Activated T-helper 2 cell treated with anti-CD3 and anti-CD28 coated beads, Interferon-gamma antibody, Interleukin-2, Interleukin-4, amounts not matched to agents 10 μg/mL and 5 μg/mL and 100 μg/mL, durations not matched to agents 14 hours and 24 hours and 36 hours (primary cell): ENCODE data around the gene HILPDA. TPM values are rescaled to one million over a fixed set of nuclear protein-coding genes. Genes with fewer than 3 reads are reported as not detected.
"Not testable (repeated sequence)": the region's sequence is repeated elsewhere in the genome, so short reads cannot be mapped to it uniquely, and the experiment has no call there.

Source experiments
- DNase-seq: peaks from one replicate; pipeline ENCODE4 v3.0.0; 2021; ENCODE audit warnings: low spot score
- H3K27ac Mint-ChIP-seq: one replicate; pipeline ENCODE4 v1.8.0; 2021; ENCODE audit warnings: mixed read lengths
- H3K27me3 Mint-ChIP-seq: one replicate; pipeline ENCODE4 v1.8.0; 2021; ENCODE audit warnings: low read depth, mixed read lengths
- H3K36me3 Mint-ChIP-seq: one replicate; pipeline ENCODE4 v1.8.0; 2021; ENCODE audit warnings: low read depth, mixed read lengths
- H3K4me1 Mint-ChIP-seq: one replicate; pipeline ENCODE4 v1.8.0; 2021; ENCODE audit warnings: low read depth, mixed read lengths
- H3K4me3 Mint-ChIP-seq: one replicate; pipeline ENCODE4 v1.8.0; 2021; ENCODE audit warnings: low read depth, mild to moderate bottlenecking, moderate library complexity, mixed read lengths
- H3K9me3 Mint-ChIP-seq: one replicate; pipeline ENCODE4 v1.8.0; 2021; ENCODE audit warnings: mixed read lengths
- intact Hi-C: fragments of 100-400 bp; cut with micrococcal nuclease; formaldehyde crosslinking; loops from one replicate; pipeline ENCODE4 v1.15.1; 2023
- total RNA-seq: library from RNA; stranded (reverse); gene quantifications from 2 replicates; pipeline ENCODE4 v1.2.3, GENCODE V29; 2022

HILPDA gene
- total RNA-seq, 1 donor from 2014 or later = 406 TPM

DNA sequence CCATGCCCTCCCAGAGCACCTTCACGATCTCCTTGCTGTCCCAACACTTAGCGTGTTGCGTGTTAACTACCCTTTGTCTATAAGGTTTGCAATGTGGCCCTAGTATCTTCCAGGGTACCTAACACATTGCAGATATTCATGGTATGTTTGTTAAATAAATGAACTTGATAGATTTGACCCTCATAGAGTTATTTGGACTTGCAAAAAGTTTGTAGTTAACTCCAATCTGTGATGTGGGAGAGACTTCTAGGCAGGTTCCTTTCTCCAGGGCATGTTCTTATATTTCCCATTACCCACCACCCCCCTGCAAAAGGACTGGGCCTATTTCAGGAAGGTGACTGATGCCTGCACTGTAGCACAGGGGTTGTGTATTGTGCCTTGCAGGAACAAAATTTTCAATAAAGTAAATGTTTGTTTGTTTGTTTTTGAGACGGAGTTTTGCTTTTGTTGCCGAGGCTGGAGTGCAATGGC is 612 bp downstream of the HILPDA start:
- Mint-ChIP-seq H3K4me3 (peak overlapping the region; percentile 88), H3K36me3 (peaks cover 48% of the 10 kb centered on the region), H3K4me1 (peaks cover 58% of the 10 kb centered on the region)

DNA sequence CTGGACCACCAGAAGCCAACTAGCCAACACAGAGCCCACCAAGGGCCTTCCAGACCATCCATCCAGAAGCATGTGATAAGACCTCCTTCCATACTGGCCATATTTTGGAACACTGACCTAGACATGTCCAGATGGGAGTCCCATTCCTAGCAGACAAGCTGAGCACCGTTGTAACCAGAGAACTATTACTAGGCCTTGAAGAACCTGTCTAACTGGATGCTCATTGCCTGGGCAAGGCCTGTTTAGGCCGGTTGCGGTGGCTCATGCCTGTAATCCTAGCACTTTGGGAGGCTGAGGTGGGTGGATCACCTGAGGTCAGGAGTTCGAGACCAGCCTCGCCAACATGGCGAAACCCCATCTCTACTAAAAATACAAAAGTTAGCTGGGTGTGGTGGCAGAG is 1.7 kb downstream of the HILPDA start:
- Mint-ChIP-seq H3K4me1 (peaks cover 47% of the 10 kb centered on the region), H3K4me3 (peak overlapping the region; percentile 88), H3K36me3 (peaks cover 49% of the 10 kb centered on the region), H3K27ac (peak overlapping the region; percentile 94)
- DNase-seq, H3K9me3 Mint-ChIP-seq, H3K27me3 Mint-ChIP-seq: not testable (repeated sequence)
- intact Hi-C loops = loop anchor here (5.0 to 10.0 kb wide), 3 partner anchors 75 to 603 kb away; partner anchors contain the start of gene RBM28

More for the DNA sequence above, 612 bp downstream of the HILPDA start:
- Mint-ChIP-seq H3K27me3 (no peaks in the 10 kb centered on the region), H3K27ac (peak overlapping the region; percentile 94), H3K9me3 (no peaks in the 10 kb centered on the region)
- DNase-seq = no peak
- intact Hi-C loops = loop anchor here (5.0 to 10.0 kb wide), 3 partner anchors 76 to 601 kb away; partner anchors contain the start of gene RBM28

DNA sequence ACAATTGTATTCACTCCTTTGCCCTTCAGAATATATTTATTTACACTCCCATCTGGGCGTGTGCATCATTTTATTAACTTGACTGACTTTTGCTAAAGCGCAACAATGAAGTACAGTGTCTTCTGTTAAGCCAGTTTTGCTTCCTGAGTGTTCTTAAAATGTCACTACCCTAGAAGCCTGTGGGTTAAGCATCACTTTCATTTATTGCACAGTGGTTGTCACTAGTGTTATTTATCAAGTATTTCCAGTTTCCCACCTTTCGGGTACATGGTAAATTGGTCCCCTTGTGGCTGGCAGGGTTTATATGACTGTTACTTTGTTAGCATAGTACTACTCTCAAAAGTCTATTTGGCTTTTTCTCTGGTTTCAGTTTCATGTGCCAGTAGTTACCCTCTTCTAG is 3.3 kb downstream of the HILPDA start:
- Mint-ChIP-seq H3K36me3 (peaks cover 59% of the 10 kb centered on the region), H3K9me3 (no peaks in the 10 kb centered on the region), H3K4me3 (peak overlapping the region; percentile 88), H3K27me3 (no peaks in the 10 kb centered on the region), H3K27ac (peak overlapping the region; percentile 94), H3K4me1 (peaks cover 37% of the 10 kb centered on the region)
- no peak for DNase-seq
- intact Hi-C loops = loop anchor here (1.0 to 10.0 kb wide), 6 partner anchors 8 to 604 kb away; partner anchors contain the start of genes METTL2B and RBM28

DNA sequence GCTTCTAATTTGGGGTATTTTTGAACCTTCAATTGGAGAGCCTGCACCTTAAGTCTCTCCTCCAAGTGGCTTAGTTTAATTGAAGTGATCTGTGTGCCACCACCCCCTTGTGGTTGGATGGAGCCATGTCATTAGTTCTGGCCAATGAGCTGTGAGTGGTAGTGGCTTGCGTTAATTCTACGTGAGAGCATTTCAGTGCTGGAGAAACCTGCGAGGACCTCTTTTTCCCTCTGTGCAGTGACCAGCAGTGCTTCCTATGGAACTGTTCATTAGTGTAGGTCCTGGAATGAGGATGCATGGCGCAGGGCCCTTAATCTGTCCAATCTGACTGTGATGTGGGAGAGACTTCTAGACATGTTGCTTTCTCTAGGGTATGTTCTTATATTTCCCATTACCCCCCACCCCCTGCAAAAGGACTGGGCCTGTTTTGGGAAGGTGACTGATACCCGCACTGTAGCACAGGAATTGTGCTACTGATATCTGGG is 3.8 kb downstream of the HILPDA start:
- intact Hi-C loops = loop anchor here (1.0 to 10.0 kb wide), 6 partner anchors 8 to 605 kb away; partner anchors contain the start of genes METTL2B and RBM28
- DNase-seq = peak; percentile 66
- no peaks in the 10 kb centered on the region for H3K27me3 Mint-ChIP-seq
- peaks cover 62% of the 10 kb centered on the region for H3K36me3 Mint-ChIP-seq
- peak overlapping the region; percentile 88 for H3K4me3 Mint-ChIP-seq
- H3K27ac Mint-ChIP-seq = peak overlapping the region; percentile 90
- peaks cover 33% of the 10 kb centered on the region for H3K4me1 Mint-ChIP-seq
- H3K9me3 Mint-ChIP-seq = no peaks in the 10 kb centered on the region

DNA sequence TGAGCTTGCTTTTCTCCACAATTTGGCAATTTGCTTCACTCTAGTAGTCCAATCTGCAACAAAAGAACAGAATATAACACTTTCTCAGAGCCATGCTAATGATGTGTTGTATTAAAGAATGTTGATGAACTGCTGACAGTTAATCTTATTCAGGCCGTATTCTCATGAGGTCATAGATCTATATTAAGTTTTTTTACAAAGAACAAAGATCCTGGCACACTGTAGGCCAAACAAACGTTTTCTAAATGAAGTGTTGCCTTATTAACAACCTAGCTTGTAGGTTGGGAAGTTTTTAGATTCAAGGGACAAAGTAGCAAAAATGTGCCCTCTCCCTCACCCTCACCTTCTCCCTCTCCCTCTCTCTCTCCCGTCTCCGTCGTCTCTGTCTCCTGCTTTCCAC is 6.8 kb downstream of the HILPDA start:
- H3K4me3 Mint-ChIP-seq = no peak overlapping the region
- H3K9me3 Mint-ChIP-seq = no peaks in the 10 kb centered on the region
- H3K27ac Mint-ChIP-seq = no peak overlapping the region
- intact Hi-C loops = no loop called here
- DNase-seq = no peak
- H3K27me3 Mint-ChIP-seq = no peaks in the 10 kb centered on the region
- peaks cover 22% of the 10 kb centered on the region for H3K4me1 Mint-ChIP-seq
- peaks cover 56% of the 10 kb centered on the region for H3K36me3 Mint-ChIP-seq

DNA sequence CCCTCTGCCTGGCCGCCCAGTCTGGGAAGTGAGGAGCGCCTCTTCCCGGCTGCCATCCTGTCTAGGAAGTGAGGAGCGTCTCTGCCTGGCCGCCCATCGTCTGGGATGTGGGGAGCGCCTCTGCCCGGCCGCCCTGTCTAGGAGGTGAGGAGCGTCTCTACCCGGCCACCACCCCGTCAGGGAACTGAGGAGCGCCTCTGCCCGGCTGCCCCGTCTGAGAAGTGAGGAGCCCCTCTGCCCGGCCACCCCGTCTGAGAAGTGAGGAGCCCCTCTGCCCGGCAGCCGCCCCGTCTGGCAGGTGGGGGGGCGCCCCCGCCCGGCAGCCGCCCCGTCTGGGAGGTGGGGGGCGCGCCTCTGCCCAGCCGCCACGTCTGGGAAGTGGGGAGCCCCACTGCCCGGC is 7.7 kb downstream of the HILPDA start:
- Mint-ChIP-seq H3K4me1 (peaks cover 16% of the 10 kb centered on the region), H3K36me3 (peaks cover 55% of the 10 kb centered on the region)
- H3K27me3 Mint-ChIP-seq, H3K9me3 Mint-ChIP-seq, H3K4me3 Mint-ChIP-seq, DNase-seq, H3K27ac Mint-ChIP-seq, intact Hi-C loops: not testable (repeated sequence)

DNA sequence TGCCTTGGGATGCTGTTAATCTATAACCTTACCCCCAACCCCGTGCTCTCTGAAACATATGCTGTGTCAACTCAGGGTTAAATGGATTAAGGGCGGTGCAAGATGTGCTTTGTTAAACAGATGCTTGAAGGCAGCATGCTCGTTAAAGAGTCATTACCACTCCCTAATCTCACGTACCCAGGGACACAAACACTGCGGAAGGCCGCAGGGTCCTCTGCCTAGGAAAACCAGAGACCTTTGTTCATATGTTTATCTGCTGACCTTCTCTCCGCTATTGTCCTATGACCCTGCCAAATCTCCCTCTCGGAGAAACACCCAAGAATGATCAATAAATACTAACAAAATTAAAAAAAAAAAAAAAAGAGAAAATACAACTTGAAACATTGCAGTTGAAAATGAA is 8.3 kb downstream of the HILPDA start:
- H3K27ac Mint-ChIP-seq, H3K4me3 Mint-ChIP-seq, DNase-seq, intact Hi-C loops, H3K27me3 Mint-ChIP-seq, H3K9me3 Mint-ChIP-seq: not testable (repeated sequence)
- peaks cover 55% of the 10 kb centered on the region for H3K36me3 Mint-ChIP-seq
- peaks cover 12% of the 10 kb centered on the region for H3K4me1 Mint-ChIP-seq

DNA sequence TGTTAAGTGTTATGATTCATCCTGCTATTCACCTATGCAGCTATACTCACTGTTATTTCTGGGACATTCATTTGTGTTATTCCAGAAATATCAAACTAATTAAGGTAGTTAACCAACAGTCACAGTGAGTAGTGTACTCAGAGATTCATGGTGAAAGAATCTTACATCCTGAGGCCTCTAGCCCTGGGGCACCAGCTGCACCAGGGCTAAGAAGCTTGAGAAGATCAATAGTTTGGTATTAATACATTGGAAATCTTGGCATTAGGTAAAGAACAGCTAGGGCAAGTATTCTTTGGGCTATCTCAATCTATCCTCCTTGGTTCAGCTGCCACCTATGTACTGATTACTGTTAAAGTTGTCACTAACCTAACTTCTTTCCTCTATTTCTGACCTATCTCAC is 11.2 kb downstream of the HILPDA start:
- H3K27ac Mint-ChIP-seq, DNase-seq, H3K9me3 Mint-ChIP-seq, H3K4me1 Mint-ChIP-seq, H3K27me3 Mint-ChIP-seq, intact Hi-C loops, H3K4me3 Mint-ChIP-seq: not testable (repeated sequence)
- peaks cover 48% of the 10 kb centered on the region for H3K36me3 Mint-ChIP-seq

DNA sequence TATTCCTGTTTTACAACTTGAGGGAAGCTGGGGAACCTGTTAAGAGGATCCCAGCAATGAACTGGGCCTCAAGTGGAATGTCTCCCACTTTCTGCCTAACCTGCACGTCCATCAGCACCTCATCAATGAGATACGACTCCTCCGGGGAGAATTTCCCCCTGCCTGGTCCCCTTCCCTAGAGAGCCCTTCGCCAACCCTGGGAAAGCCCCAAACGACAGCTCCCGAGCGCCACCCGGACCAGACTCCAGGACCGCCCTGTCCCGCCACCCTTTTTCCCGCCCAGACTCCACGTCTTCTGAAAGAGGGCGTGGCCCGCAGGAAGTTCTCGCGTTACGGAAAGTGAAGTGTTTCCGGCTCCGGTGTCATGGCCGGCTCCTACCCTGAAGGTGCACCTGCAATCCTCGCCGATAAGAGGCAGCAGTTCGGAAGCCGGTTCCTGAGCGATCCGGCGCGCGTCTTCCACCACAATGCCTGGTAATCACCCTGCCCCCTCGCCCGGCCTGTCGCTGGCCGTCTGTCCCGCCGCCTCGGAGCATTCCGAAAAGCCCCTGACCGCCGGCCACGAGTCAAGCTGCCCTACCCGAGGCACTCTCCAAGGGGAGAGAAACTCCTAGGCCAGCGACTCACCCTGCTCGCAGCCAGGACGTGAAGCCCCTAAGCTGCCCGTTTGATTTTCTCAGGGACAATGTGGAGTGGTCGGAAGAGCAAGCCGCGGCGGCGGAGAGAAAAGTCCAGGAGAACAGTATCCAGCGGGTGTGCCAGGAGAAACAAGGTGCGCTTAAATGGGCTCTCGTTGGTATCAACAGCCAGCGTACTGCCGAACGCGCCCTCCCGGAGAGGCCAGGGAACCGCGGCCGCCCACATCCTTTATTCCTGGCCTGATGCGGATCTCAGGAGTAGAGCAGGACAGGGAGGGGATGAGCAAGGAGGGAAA is 21.0 kb downstream of the HILPDA start, which contains the start of gene METTL2B:
TSS of gene METTL2B (plus strand) at position 347 of the 934 bp plus-strand sequence. CDS start at position 365, 18 bp downstream.
- DNase-seq = peak; percentile 93
- peaks cover 40% of the 10 kb centered on the region for H3K36me3 Mint-ChIP-seq
- intact Hi-C loops = loop anchor here (1.0 to 2.0 kb wide), 3 partner anchors 18 to 134 kb away; partner anchors contain the start of gene RBM28
- peak within 1 kb of the TSS; percentile 95 for H3K4me3 Mint-ChIP-seq
- H3K27me3 Mint-ChIP-seq, H3K9me3 Mint-ChIP-seq: not testable (repeated sequence)
- peaks cover 19% of the 10 kb centered on the region for H3K4me1 Mint-ChIP-seq
- peak within 1 kb of the TSS; percentile 96 for H3K27ac Mint-ChIP-seq

DNA sequence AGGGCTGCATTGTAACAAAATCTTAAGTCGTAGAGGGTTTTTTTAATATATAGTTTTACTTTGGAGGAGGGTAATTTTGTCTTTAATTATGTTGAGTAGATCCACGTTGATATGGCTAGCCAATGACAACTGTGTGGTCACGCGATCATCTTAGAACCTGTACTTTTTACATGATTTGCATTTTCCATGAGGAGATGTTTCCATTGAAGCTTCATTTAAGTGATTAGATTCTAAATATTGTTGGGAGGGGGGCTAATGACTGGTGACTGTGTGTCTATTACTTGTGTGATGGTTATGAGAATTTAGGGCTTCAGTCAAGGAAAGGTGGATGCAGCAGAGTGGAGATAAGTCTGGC is 21.6 kb downstream of the HILPDA start:
- intact Hi-C loops = loop anchor here (2.0 kb wide), 2 partner anchors 19 to 135 kb away; partner anchors contain the start of gene RBM28
- H3K4me1 Mint-ChIP-seq = peaks cover 19% of the 10 kb centered on the region
- H3K27ac Mint-ChIP-seq = peak overlapping the region; percentile 96
- not testable (repeated sequence) for DNase-seq, H3K9me3 Mint-ChIP-seq, H3K27me3 Mint-ChIP-seq
- peak overlapping the region; percentile 95 for H3K4me3 Mint-ChIP-seq
- H3K36me3 Mint-ChIP-seq = peaks cover 44% of the 10 kb centered on the region

DNA sequence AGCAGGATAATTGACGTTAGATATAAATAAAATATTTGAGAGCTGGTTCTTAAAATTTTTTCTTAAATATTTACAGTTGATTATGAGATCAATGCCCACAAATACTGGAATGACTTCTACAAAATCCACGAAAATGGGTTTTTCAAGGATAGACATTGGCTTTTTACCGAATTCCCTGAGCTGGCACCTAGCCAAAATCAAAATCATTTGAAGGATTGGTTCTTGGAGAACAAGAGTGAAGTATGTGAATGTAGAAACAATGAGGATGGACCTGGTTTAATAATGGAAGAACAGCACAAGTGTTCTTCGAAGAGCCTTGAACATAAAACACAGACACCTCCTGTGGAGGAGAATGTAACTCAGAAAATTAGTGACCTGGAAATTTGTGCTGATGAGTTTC is 23.4 kb downstream of the HILPDA start:
- intact Hi-C loops, DNase-seq, H3K27ac Mint-ChIP-seq, H3K27me3 Mint-ChIP-seq, H3K9me3 Mint-ChIP-seq: not testable (repeated sequence)
- Mint-ChIP-seq H3K4me1 (peaks cover 19% of the 10 kb centered on the region), H3K36me3 (peaks cover 50% of the 10 kb centered on the region), H3K4me3 (peak overlapping the region; percentile 9)

DNA sequence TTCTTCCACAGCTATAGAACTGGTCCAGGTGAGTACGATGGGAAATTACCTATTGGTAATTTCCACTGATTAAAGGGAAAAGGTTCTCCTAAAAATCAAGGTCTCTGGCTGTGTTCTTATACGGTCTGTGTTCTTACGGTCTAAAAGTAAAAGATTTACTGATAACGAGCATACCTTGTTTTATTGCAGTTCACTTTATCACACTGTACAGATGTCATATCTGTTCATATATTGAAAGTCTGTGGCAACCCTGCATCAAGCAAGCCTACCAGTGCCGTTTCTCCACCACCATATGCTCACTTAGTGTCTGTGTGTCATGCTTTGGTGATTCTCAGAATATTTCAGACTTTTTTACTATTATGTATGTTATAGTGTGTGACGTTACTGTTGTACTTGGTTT is 32.5 kb downstream of the HILPDA start:
- H3K9me3 Mint-ChIP-seq, H3K27ac Mint-ChIP-seq, H3K27me3 Mint-ChIP-seq, intact Hi-C loops, H3K4me1 Mint-ChIP-seq, DNase-seq, H3K4me3 Mint-ChIP-seq: not testable (repeated sequence)
- peaks cover 28% of the 10 kb centered on the region for H3K36me3 Mint-ChIP-seq

DNA sequence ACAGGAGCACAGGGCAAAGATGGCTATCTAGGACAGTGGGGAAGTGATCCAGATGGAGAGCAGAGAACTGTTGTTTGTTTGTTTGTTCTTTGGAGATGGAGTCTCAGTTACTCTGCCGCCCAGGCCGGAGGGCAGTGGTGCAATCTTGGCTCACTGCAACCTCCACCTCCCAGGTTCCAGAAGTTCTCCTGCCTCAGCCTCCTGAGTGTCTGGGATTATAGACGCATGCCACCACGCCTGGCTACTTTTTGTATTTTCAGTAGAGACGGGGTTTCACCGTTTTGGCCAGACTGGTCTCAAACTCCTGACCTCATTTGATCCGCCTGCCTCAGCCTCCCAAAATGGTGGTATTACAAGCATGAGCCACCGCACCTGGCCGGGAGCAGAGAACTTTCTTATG is 41.7 kb downstream of the HILPDA start:
- H3K27ac Mint-ChIP-seq = no peak overlapping the region
- H3K9me3 Mint-ChIP-seq = no peaks in the 10 kb centered on the region
- H3K27me3 Mint-ChIP-seq = no peaks in the 10 kb centered on the region
- intact Hi-C loops = no loop called here
- no peaks in the 10 kb centered on the region for H3K4me1 Mint-ChIP-seq
- DNase-seq = no peak
- H3K36me3 Mint-ChIP-seq = peaks cover 42% of the 10 kb centered on the region
- H3K4me3 Mint-ChIP-seq = no peak overlapping the region
